Muscle layer of colon (tissue), 2 donors: ENCODE data around the gene CXCL14.

Experiments used
- H3K27ac ChIP-seq: one replicate; pipeline ENCODE4 v1.7.0; 2013; ENCODE audit warnings: low read depth, mild to moderate bottlenecking, low read length, moderate library complexity
- H3K27me3 ChIP-seq, 2 donors: one replicate each; pipeline ENCODE4 v1.7.0; 2013; ENCODE audit warnings: low read length in 2 of 2, mild to moderate bottlenecking in 2 of 2; ENCODE audit not compliant: insufficient read depth in 2 of 2, control insufficient read depth in 1 of 2
- H3K36me3 ChIP-seq: one replicate; pipeline ENCODE4 v1.7.0; 2013; ENCODE audit warnings: mild to moderate bottlenecking, low read length; ENCODE audit not compliant: insufficient read depth
- H3K4me1 ChIP-seq: one replicate; pipeline ENCODE4 v1.7.0; 2013; ENCODE audit warnings: mild to moderate bottlenecking, low read length; ENCODE audit not compliant: insufficient read depth
- H3K4me3 ChIP-seq, 2 donors: one replicate each; pipeline ENCODE4 v1.7.0; 2013; ENCODE audit warnings: low read length in 2 of 2, low read depth in 1 of 2, mild to moderate bottlenecking in 1 of 2, moderate library complexity in 1 of 2
- H3K9ac ChIP-seq: one replicate; pipeline ENCODE4 v1.7.0; 2013; ENCODE audit warnings: low read length
- H3K9me3 ChIP-seq: one replicate; pipeline ENCODE4 v1.7.0; 2013; ENCODE audit warnings: mild to moderate bottlenecking, low read length
- donor health status: abdominal sarcoma.
- donor health status: Adenocarcinoma of cecum.

The CXCL14 gene

GRCh38 chr5:135578685-135579341, at the start of gene CXCL14:
TSS of gene CXCL14 (minus strand) at chr5:135578991. CDS start at chr5:135578778, 213 bp downstream.
- no peaks in the 10 kb centered on the region for H3K4me1 ChIP-seq
- H3K36me3 ChIP-seq: no peaks in the 10 kb centered on the region
- H3K9me3 ChIP-seq: no peaks in the 10 kb centered on the region
- no peak within 1 kb of the TSS for H3K9ac ChIP-seq
- H3K4me3 ChIP-seq: no peak within 1 kb of the TSS
- H3K27ac ChIP-seq: no peak within 1 kb of the TSS
- H3K27me3 ChIP-seq: peaks cover 6 to 35% of the 10 kb centered on the region in 2 donors

GRCh38 chr5:135626636-135627035, 47.8 kb upstream of the CXCL14 start:
- no peaks in the 10 kb centered on the region for H3K27me3 ChIP-seq
- H3K9ac ChIP-seq: no peak overlapping the region
- no peaks in the 10 kb centered on the region for H3K36me3 ChIP-seq
- no peak overlapping the region for H3K4me3 ChIP-seq
- H3K4me1 ChIP-seq: peaks cover 6% of the 10 kb centered on the region
- no peaks in the 10 kb centered on the region for H3K9me3 ChIP-seq
- no peak overlapping the region for H3K27ac ChIP-seq

- Histone ChIP-seq H3K4me1 (peaks cover 6% of the 10 kb centered on the region), H3K27me3 (no peaks in the 10 kb centered on the region), H3K36me3 (no peaks in the 10 kb centered on the region), H3K9ac (no peak overlapping the region), H3K9me3 (no peaks in the 10 kb centered on the region), H3K27ac (no peak overlapping the region), H3K4me3 (no peak overlapping the region)
Observed at GRCh38 chr5:135625961-135626360, 47.2 kb upstream of the CXCL14 start.

- Histone ChIP-seq H3K4me3 (no peak overlapping the region), H3K9ac (no peak overlapping the region), H3K9me3 (no peaks in the 10 kb centered on the region), H3K27ac (no peak overlapping the region), H3K36me3 (no peaks in the 10 kb centered on the region), H3K4me1 (peaks cover 6% of the 10 kb centered on the region), H3K27me3 (no peaks in the 10 kb centered on the region)
Observed at GRCh38 chr5:135625486-135625885, 46.7 kb upstream of the CXCL14 start.

GRCh38 chr5:135625061-135625460, 46.3 kb upstream of the CXCL14 start:
- peaks cover 6% of the 10 kb centered on the region for H3K4me1 ChIP-seq
- no peak overlapping the region for H3K27ac ChIP-seq

GRCh38 chr5:135623186-135623715, 44.5 kb upstream of the CXCL14 start:
- Histone ChIP-seq H3K27ac (no peak overlapping the region), H3K36me3 (no peaks in the 10 kb centered on the region), H3K4me3 (no peak overlapping the region), H3K4me1 (peaks cover 6% of the 10 kb centered on the region), H3K9me3 (no peaks in the 10 kb centered on the region), H3K27me3 (no peaks in the 10 kb centered on the region), H3K9ac (no peak overlapping the region)

More at GRCh38 chr5:135625061-135625460, 46.3 kb upstream of the CXCL14 start:
- Histone ChIP-seq H3K4me3 (no peak overlapping the region), H3K9me3 (no peaks in the 10 kb centered on the region), H3K27me3 (no peaks in the 10 kb centered on the region), H3K9ac (no peak overlapping the region), H3K36me3 (no peaks in the 10 kb centered on the region)

GRCh38 chr5:135615581-135616260, 36.9 kb upstream of the CXCL14 start:
- Histone ChIP-seq H3K27me3 (no peaks in the 10 kb centered on the region), H3K27ac (no peak overlapping the region), H3K4me1 (no peaks in the 10 kb centered on the region), H3K4me3 (no peak overlapping the region), H3K9me3 (no peaks in the 10 kb centered on the region), H3K9ac (no peak overlapping the region), H3K36me3 (no peaks in the 10 kb centered on the region)

GRCh38 chr5:135615171-135615570, 36.4 kb upstream of the CXCL14 start:
- H3K27me3 ChIP-seq: no peaks in the 10 kb centered on the region
- H3K9ac ChIP-seq: no peak overlapping the region
- no peak overlapping the region for H3K27ac ChIP-seq
- H3K9me3 ChIP-seq: no peaks in the 10 kb centered on the region
- H3K36me3 ChIP-seq: no peaks in the 10 kb centered on the region
- H3K4me3 ChIP-seq: no peak overlapping the region
- H3K4me1 ChIP-seq: no peaks in the 10 kb centered on the region

GRCh38 chr5:135609981-135610380, 31.2 kb upstream of the CXCL14 start:
- Histone ChIP-seq H3K27me3 (no peaks in the 10 kb centered on the region), H3K36me3 (no peaks in the 10 kb centered on the region), H3K4me1 (peaks cover 13% of the 10 kb centered on the region), H3K27ac (no peak overlapping the region), H3K9ac (no peak overlapping the region), H3K4me3 (no peak overlapping the region), H3K9me3 (no peaks in the 10 kb centered on the region)

GRCh38 chr5:135608761-135609443, 30.1 kb upstream of the CXCL14 start:
- Histone ChIP-seq H3K36me3 (no peaks in the 10 kb centered on the region), H3K4me3 (no peak overlapping the region), H3K9ac (no peak overlapping the region), H3K27me3 (no peaks in the 10 kb centered on the region), H3K4me1 (peaks cover 13% of the 10 kb centered on the region), H3K9me3 (no peaks in the 10 kb centered on the region), H3K27ac (no peak overlapping the region)

GRCh38 chr5:135608361-135608760, 29.6 kb upstream of the CXCL14 start:
- Histone ChIP-seq H3K27ac (no peak overlapping the region), H3K27me3 (no peaks in the 10 kb centered on the region), H3K36me3 (no peaks in the 10 kb centered on the region), H3K4me1 (peaks cover 13% of the 10 kb centered on the region), H3K4me3 (no peak overlapping the region), H3K9me3 (no peaks in the 10 kb centered on the region), H3K9ac (no peak overlapping the region)
